H1 (cell line): ENCODE results near the gene MIB1. TPM values are rescaled to one million over a fixed set of nuclear protein-coding genes. Genes with fewer than 3 reads are reported as not detected.

Source experiments
- CTCF ChIA-PET: fragments of 300-600 bp; sonication (Branson Sonifier 250); formaldehyde crosslinking; loops from one replicate; lab custom pipeline; 2021; ENCODE audit not compliant: partially characterized antibody; lab: Charles Lee
- POLR2A ChIA-PET: fragments of 300-600 bp; sonication (Branson Sonifier 250); formaldehyde crosslinking; loops from one replicate; lab custom pipeline; 2021; ENCODE audit warnings: inconsistent platforms; ENCODE audit not compliant: partially characterized antibody; lab: Charles Lee
- DNase-seq, 2 experiments: peaks; one replicate each; pipeline versions ENCODE4 v3.0.0 to v3.0.0-alpha.2; 2010 to 2022; ENCODE audit warnings: low spot score in 2 of 2, low read depth in 1 of 2, mixed read lengths in 1 of 2
- FAIRE-seq: peaks from 2 replicates; lab custom pipeline; 2011; peaks lifted over from hg19 to GRCh38; lab: Jason Lieb, UNC
- H2AFZ ChIP-seq: 2 replicates; pipeline ENCODE4 v1.8.1; 2012; ENCODE audit warnings: low read length, inconsistent platforms
- H2AK5ac ChIP-seq: 2 replicates; pipeline ENCODE4 v1.6.1; 2013; ENCODE audit warnings: low read depth, low read length
- H2BK120ac ChIP-seq: replicated peaks from 2 replicates; pipeline ENCODE3; 2013; ENCODE audit warnings: low read depth, low read length, inconsistent platforms
- H2BK12ac ChIP-seq: 2 replicates; pipeline ENCODE4 v1.6.1; 2013; ENCODE audit warnings: low read depth, low read length
- H2BK15ac ChIP-seq: 2 replicates; pipeline ENCODE4 v1.6.1; 2013; ENCODE audit warnings: low read length
- H2BK20ac ChIP-seq: 2 replicates; pipeline ENCODE4 v1.6.1; 2013; ENCODE audit warnings: low read length
- H2BK5ac ChIP-seq: 2 replicates; pipeline ENCODE4 v1.6.1; 2013; ENCODE audit warnings: low read depth, low read length
- H3K14ac ChIP-seq: 2 replicates; pipeline ENCODE4 v1.6.1; 2013; ENCODE audit warnings: inconsistent platforms; ENCODE audit not compliant: insufficient read length
- H3K18ac ChIP-seq: 2 replicates; pipeline ENCODE4 v1.6.1; 2013; ENCODE audit warnings: low read length; ENCODE audit errors: extremely low read depth
- H3K23ac ChIP-seq: 2 replicates; pipeline ENCODE4 v1.6.1; 2013; ENCODE audit warnings: inconsistent platforms; ENCODE audit not compliant: insufficient read length
- H3K23me2 ChIP-seq: 2 replicates; pipeline ENCODE4 v1.6.1; 2013; ENCODE audit warnings: low read depth, low read length
- H3K27ac ChIP-seq: 2 replicates; pipeline ENCODE4 v1.6.1; 2011; ENCODE audit warnings: low read depth, low read length, inconsistent platforms
- H3K27me3 ChIP-seq, 4 experiments: replicated peaks in 1 of 4; 1 replicate in 1 of 4; 2 replicates in 3 of 4; pipeline versions ENCODE4 v1.6.1 to v1.8.1; 2011 to 2013; ENCODE audit warnings: low read length in 3 of 4, mild to moderate bottlenecking in 3 of 4, inconsistent platforms in 2 of 4, mixed read lengths in 2 of 4, moderate library complexity in 1 of 4; ENCODE audit not compliant: control insufficient read depth in 3 of 4, insufficient read depth in 3 of 4; ENCODE audit errors: extremely low read depth in 1 of 4
- H3K36me3 ChIP-seq, 4 experiments: 2 replicates each; pipeline versions ENCODE4 v1.6.1 to v1.8.1; 2011 to 2013; ENCODE audit warnings: mild to moderate bottlenecking in 4 of 4, low read length in 3 of 4, moderate library complexity in 2 of 4, control low read depth in 1 of 4, inconsistent platforms in 1 of 4; ENCODE audit not compliant: insufficient read depth in 4 of 4, control insufficient read depth in 2 of 4
- H3K4ac ChIP-seq: replicated peaks from 2 replicates; pipeline ENCODE3; 2013; ENCODE audit warnings: low read length, low read depth, mixed read lengths, inconsistent platforms; ENCODE audit not compliant: insufficient read length
- H3K4me1 ChIP-seq, 4 experiments: replicated peaks in 1 of 4; 1 replicate in 1 of 4; 2 replicates in 3 of 4; pipeline versions ENCODE4 v1.6.1 to v1.8.1; 2011 to 2013; ENCODE audit warnings: low read length in 3 of 4, inconsistent platforms in 2 of 4, mixed read lengths in 1 of 4; ENCODE audit not compliant: insufficient read depth in 4 of 4, control insufficient read depth in 3 of 4
- H3K4me2 ChIP-seq, 2 experiments: 2 replicates each; pipeline versions ENCODE4 v1.6.1 to v1.8.1; 2011 to 2013; ENCODE audit warnings: low read depth in 2 of 2, low read length in 2 of 2, control low read depth in 1 of 2, inconsistent platforms in 1 of 2, mild to moderate bottlenecking in 1 of 2; ENCODE audit not compliant: insufficient read depth in 1 of 2
- H3K4me3 ChIP-seq, 4 experiments: fragments of 200-600, 300-600 bp in 1 of 4; sonication (generic), shearing (Covaris generic), sonication (Bioruptor Twin) in 1 of 4; 2 replicates each; pipeline versions ENCODE4 v1.5.1 to v1.8.1; 2011 to 2016; ENCODE audit warnings: low read length in 4 of 4, low read depth in 3 of 4, control low read depth in 2 of 4, inconsistent platforms in 2 of 4, mild to moderate bottlenecking in 2 of 4, mixed read lengths in 1 of 4, moderate library complexity in 1 of 4; ENCODE audit not compliant: insufficient read depth in 2 of 4; ENCODE audit errors: extremely low read depth in 1 of 4
- H3K56ac ChIP-seq: replicated peaks from 2 replicates; pipeline ENCODE3; 2013; ENCODE audit warnings: low read depth, mild to moderate bottlenecking, mixed read lengths, low read length, inconsistent platforms; ENCODE audit not compliant: insufficient read length
- H3K79me1 ChIP-seq: 2 replicates; pipeline ENCODE4 v1.6.1; 2013; ENCODE audit warnings: low read depth, low read length, control low read depth
- H3K79me2 ChIP-seq, 2 experiments: 2 replicates each; pipeline versions ENCODE4 v1.6.1 to v1.8.1; 2012 to 2013; ENCODE audit warnings: low read length in 2 of 2, mild to moderate bottlenecking in 2 of 2, inconsistent platforms in 1 of 2; ENCODE audit not compliant: insufficient read depth in 2 of 2, control insufficient read depth in 1 of 2
- H3K9ac ChIP-seq, 4 experiments: replicated peaks in 1 of 4; 1 replicate in 1 of 4; 2 replicates in 3 of 4; pipeline versions ENCODE4 v1.6.1 to v1.8.1; 2011 to 2013; ENCODE audit warnings: low read depth in 3 of 4, low read length in 3 of 4, control low read depth in 2 of 4, mild to moderate bottlenecking in 2 of 4, moderate library complexity in 2 of 4, inconsistent platforms in 1 of 4; ENCODE audit errors: extremely low read depth in 1 of 4
- H3K9me3 ChIP-seq, 2 experiments: 2 replicates each; pipeline versions ENCODE4 v1.6.1 to v1.8.1; 2012 to 2013; ENCODE audit warnings: mild to moderate bottlenecking in 2 of 2, moderate library complexity in 2 of 2, control low read depth in 1 of 2, inconsistent platforms in 1 of 2, low read depth in 1 of 2, low read length in 1 of 2, mixed read lengths in 1 of 2; ENCODE audit not compliant: insufficient read depth in 2 of 2
- H4K20me1 ChIP-seq, 2 experiments: replicated peaks in 1 of 2; 2 replicates each; pipeline versions ENCODE3 to v1.8.1; 2011 to 2013; ENCODE audit warnings: inconsistent platforms in 2 of 2, low read length in 2 of 2, mild to moderate bottlenecking in 1 of 2; ENCODE audit not compliant: insufficient read depth in 2 of 2, control insufficient read depth in 1 of 2
- H4K5ac ChIP-seq: 2 replicates; pipeline ENCODE4 v1.6.1; 2013; ENCODE audit warnings: low read length, low read depth, mixed read lengths, inconsistent platforms; ENCODE audit not compliant: insufficient read length
- H4K8ac ChIP-seq: 2 replicates; pipeline ENCODE4 v1.8.0; 2013; ENCODE audit warnings: mild to moderate bottlenecking, moderate library complexity, low read length, inconsistent platforms; ENCODE audit not compliant: insufficient read depth; ENCODE audit errors: extremely low read depth
- H4K91ac ChIP-seq: replicated peaks from 2 replicates; pipeline ENCODE3; 2013; ENCODE audit warnings: low read length, mixed read lengths, inconsistent platforms; ENCODE audit not compliant: insufficient read length
- BACH1 ChIP-seq: IDR thresholded peaks from 2 replicates; pipeline ENCODE4 v1.6.1; 2012; ENCODE audit warnings: low read length, improper control_type of control experiment
- CBX5 ChIP-seq: fragments of 300-800, 300-1000 bp; sonication (generic); IDR thresholded peaks from 2 replicates; pipeline ENCODE4 v1.7.1; 2016; ENCODE audit warnings: antibody characterized with exemption, low read length, low read depth
- EP300 ChIP-seq, 2 experiments: IDR thresholded peaks; 1 replicate in 1 of 2; 2 replicates in 1 of 2; pipeline ENCODE4 v1.6.1; 2011 to 2012; ENCODE audit warnings: low read depth in 2 of 2, low read length in 2 of 2, mild to moderate bottlenecking in 2 of 2, borderline replicate concordance in 1 of 2, inconsistent platforms in 1 of 2, moderate library complexity in 1 of 2
- GABPA ChIP-seq: IDR thresholded peaks from 2 replicates; pipeline ENCODE4 v1.6.1; 2011; ENCODE audit warnings: mild to moderate bottlenecking, low read length, moderate library complexity, borderline replicate concordance; ENCODE audit not compliant: insufficient read depth
- JUN ChIP-seq: IDR thresholded peaks from 2 replicates; pipeline ENCODE4 v1.6.1; 2011; ENCODE audit warnings: low read depth, mild to moderate bottlenecking, improper control_type of control experiment, low read length
- NANOG ChIP-seq: IDR thresholded peaks from 2 replicates; pipeline ENCODE4 v1.6.1; 2011; ENCODE audit warnings: low read length, low read depth, mild to moderate bottlenecking, inconsistent platforms; ENCODE audit not compliant: insufficient read depth, poor library complexity, severe bottlenecking
- NRF1 ChIP-seq: IDR thresholded peaks from 2 replicates; pipeline ENCODE4 v1.6.1; 2011; ENCODE audit warnings: mild to moderate bottlenecking, low read depth, low read length, improper control_type of control experiment
- POLR2AphosphoS5 ChIP-seq: IDR thresholded peaks from 2 replicates; pipeline ENCODE4 v1.6.1; 2011; ENCODE audit warnings: low read depth, low read length
- SIX5 ChIP-seq: IDR thresholded peaks from 2 replicates; pipeline ENCODE4 v1.6.1; 2011; ENCODE audit warnings: mild to moderate bottlenecking, low read depth, low read length
- WGBS, 2 experiments: shearing (Covaris generic) in 1 of 2; methylation state at CpG; one replicate each; pipeline versions ENCODE4 v1.1.6 to v1.1.7; 2013 to 2015; ENCODE audit warnings: low lambda C conversion rate in 2 of 2, mixed read lengths in 2 of 2, inconsistent platforms in 1 of 2, low coverage in 1 of 2, missing lambda C conversion rate in 1 of 2; ENCODE audit not compliant: insufficient replicate concordance in 2 of 2, insufficient coverage in 1 of 2, insufficient read length in 1 of 2; ENCODE audit errors: extremely low coverage in 1 of 2, missing lambda C conversion rate in 1 of 2; 5-methylcytosine and 5-hydroxymethylcytosine counted together
- polyA plus RNA-seq, 7 experiments: library from polyadenylated mRNA; depleted of rRNA in 3 of 7; stranded (reverse) in 5 of 7; unstranded in 2 of 7; fragments of >200 nt in 5 of 7; fragments of 200-250 nt in 2 of 7; gene quantifications; 1 replicate in 5 of 7; 2 replicates in 1 of 7; 4 replicates in 1 of 7; pipeline versions ENCODE4 v1.2.1 to v1.2.3, GENCODE V29; 2011 to 2013; ENCODE audit warnings: missing spikeins in 2 of 7, mixed read lengths in 2 of 7
- total RNA-seq: library from RNA; stranded (reverse); fragmentation: NEBNext Ultra II Directional; extraction: Animal tissue kit (Norgen Biotek cat#: 25700); gene quantifications from 2 replicates; pipeline ENCODE4 v1.2.1, GENCODE V29; 2021

The MIB1 gene
- total and polyA plus RNA-seq, 2 of the 8 experiments (the other 6 are each of a cell fraction or from before 2014, with no cell fraction given) = 8.2 to 60.3 TPM

DNA sequence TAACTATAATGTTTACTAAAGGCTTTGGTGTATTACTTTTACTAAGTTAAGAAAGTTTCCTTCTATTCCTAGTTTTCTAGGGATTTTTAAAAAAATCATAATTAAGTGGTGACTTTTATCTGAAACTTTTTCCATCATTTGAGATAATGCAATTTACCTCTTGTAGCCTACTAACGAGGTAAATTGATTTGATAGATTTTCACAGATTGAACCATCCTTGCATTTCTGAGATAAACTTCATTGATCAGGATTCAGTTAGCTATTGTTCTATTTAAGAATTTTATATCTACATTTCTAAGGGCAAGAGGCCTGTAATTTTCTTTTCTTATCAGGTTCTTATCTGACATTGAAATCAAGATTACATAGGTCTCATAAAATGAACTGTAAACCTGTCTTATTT lies 178.1 kb downstream of the MIB1 start:
- Histone ChIP-seq H2AK5ac (no peak overlapping the region), H3K27me3 (no peaks in the 10 kb centered on the region), H4K20me1 (no peaks in the 10 kb centered on the region), H3K4me3 (no peak overlapping the region), H2BK5ac (no peak overlapping the region), H3K9ac (no peak overlapping the region), H3K4me1 (no peaks in the 10 kb centered on the region), H3K9me3 (no peaks in the 10 kb centered on the region), H4K5ac (no peak overlapping the region), H3K27ac (no peak overlapping the region), H3K18ac (no peak overlapping the region), H3K79me2 (no peaks in the 10 kb centered on the region), H2BK120ac (no peak overlapping the region), H3K14ac (no peak overlapping the region), H3K23ac (no peak overlapping the region), H2AFZ (no peak overlapping the region), H3K4ac (no peak overlapping the region), H2BK20ac (no peak overlapping the region), H3K4me2 (no peak overlapping the region), H3K23me2 (no peaks in the 10 kb centered on the region), H2BK12ac (no peak overlapping the region), H3K36me3 (no peaks in the 10 kb centered on the region), H3K56ac (no peak overlapping the region), H2BK15ac (no peak overlapping the region), H3K79me1 (no peaks in the 10 kb centered on the region), H4K8ac (no peak overlapping the region), H4K91ac (no peak overlapping the region)
- no peak for FAIRE-seq
- ChIA-PET POLR2A (no interaction called here), CTCF (no interaction called here)
- WGBS, 2 experiments = 90% methylated on average over 1 of the region's 1 CpG; no CpG with 5 or more reads in 1 of the 2 experiments
- no peak for DNase-seq
- TF ChIP-seq NANOG = no peak
- TF ChIP-seq EP300 (IDR thresholded peaks at IDR 0.05; ENCODE audit: borderline replicate concordance in 1 of 2, low read depth in 2 of 2, low read length in 2 of 2) = no peak
- no peak for TF ChIP-seq CBX5
- no peak for TF ChIP-seq SIX5
- no peak for TF ChIP-seq POLR2AphosphoS5
- TF ChIP-seq GABPA = no peak
- no peak for TF ChIP-seq BACH1
- no peak for TF ChIP-seq NRF1
- TF ChIP-seq JUN = no peak
